Measurements from ENCODE around the gene CCDC85C. TPM values are rescaled to one million over a fixed set of nuclear protein-coding genes. Genes with fewer than 3 reads are reported as not detected.

CCDC85C gene
- total RNA-seq, 1 donor from 2014 or later, result 9.7 TPM

- no peak for DNase-seq
These were observed 64.5 kb downstream of the CCDC85C start for GRCh38 chr14:99539491-99539890.

GRCh38 chr14:99538733-99539132, 65.3 kb downstream of the CCDC85C start:
- no peak for DNase-seq

GRCh38 chr14:99538275-99538674, 65.7 kb downstream of the CCDC85C start:
- DNase-seq, result no peak

- no peak for DNase-seq
These were observed 66.6 kb downstream of the CCDC85C start for GRCh38 chr14:99537399-99537798.

- DNase-seq, result no peak
These were observed 67.9 kb downstream of the CCDC85C start for GRCh38 chr14:99535908-99536778.

GRCh38 chr14:99535448-99535847, 68.6 kb downstream of the CCDC85C start:
- DNase-seq, result no peak

- DNase-seq, result peak; percentile 29
These were observed 69.1 kb downstream of the CCDC85C start for GRCh38 chr14:99534863-99535262.

- DNase-seq, result no peak
These were observed 69.7 kb downstream of the CCDC85C start for GRCh38 chr14:99534333-99534732.

- no peak for DNase-seq
These were observed 71.7 kb downstream of the CCDC85C start for GRCh38 chr14:99532310-99532709.

GRCh38 chr14:99531251-99532096, 72.5 kb downstream of the CCDC85C start:
- no peak for DNase-seq

GRCh38 chr14:99530407-99531155, 73.4 kb downstream of the CCDC85C start:
- DNase-seq, result no peak

GRCh38 chr14:99529899-99530298, 74.1 kb downstream of the CCDC85C start:
- DNase-seq, result no peak

GRCh38 chr14:99527427-99528076, 76.5 kb downstream of the CCDC85C start:
- no peak for DNase-seq

- DNase-seq, result no peak
These were observed 77.0 kb downstream of the CCDC85C start for GRCh38 chr14:99527026-99527425.

GRCh38 chr14:99525699-99526080, 78.3 kb downstream of the CCDC85C start:
- DNase-seq, result no peak

GRCh38 chr14:99524804-99525698, 79.0 kb downstream of the CCDC85C start:
- no peak for DNase-seq

- DNase-seq, result no peak
These were observed 79.8 kb downstream of the CCDC85C start for GRCh38 chr14:99524091-99524661.

- no peak for DNase-seq
These were observed 80.3 kb downstream of the CCDC85C start for GRCh38 chr14:99523704-99524055.

- DNase-seq, result no peak
These were observed 80.9 kb downstream of the CCDC85C start for GRCh38 chr14:99522934-99523703.

GRCh38 chr14:99522457-99522891, 81.5 kb downstream of the CCDC85C start:
- no peak for DNase-seq
